HG02840 (cell line): ENCODE measurements around the gene PLCG1.

Experiments used
- ATAC-seq: cut with Tn5 transposase; IDR thresholded peaks from one replicate; pipeline ENCODE4 v1.9.1; 2021; ENCODE audit warnings: mild to moderate bottlenecking, moderate library complexity, moderate number of reproducible peaks; ENCODE audit not compliant: unreplicated experiment, low FRiP score

The PLCG1 gene

GRCh38 chr20:41176711-41177552, 39.6 kb downstream of the PLCG1 start:
- ATAC-seq, result no peak

GRCh38 chr20:41177636-41178035, 40.3 kb downstream of the PLCG1 start:
- ATAC-seq, result no peak

- no peak for ATAC-seq
Measured at GRCh38 chr20:41178495-41178894, 41.2 kb downstream of the PLCG1 start.

DNA sequence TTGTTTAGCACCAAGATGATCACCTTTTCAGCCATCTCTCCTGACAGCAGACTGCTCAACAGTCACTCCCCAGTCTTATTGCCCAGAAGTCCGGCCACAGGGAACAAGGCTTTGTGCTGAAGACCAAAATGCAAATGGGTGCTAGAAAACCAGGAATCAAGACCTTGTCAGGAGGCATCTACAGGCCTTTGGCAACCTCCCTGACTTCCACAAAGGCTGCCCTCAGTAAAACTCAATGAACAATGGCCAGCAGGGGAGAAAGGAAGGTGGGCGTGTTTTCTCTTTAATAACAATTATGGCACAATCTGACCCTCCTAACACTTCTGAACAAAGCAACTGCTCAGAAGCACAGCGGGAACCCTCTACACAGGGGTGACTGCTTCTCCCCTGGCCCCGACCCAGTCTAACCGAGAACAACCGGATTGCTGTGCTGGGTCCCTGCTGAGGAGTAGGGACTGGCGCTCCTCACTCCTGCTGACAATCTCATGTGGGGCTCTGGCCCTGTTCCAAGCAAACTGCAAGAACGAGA, 41.6 kb downstream of the PLCG1 start:
- no peak for ATAC-seq

DNA sequence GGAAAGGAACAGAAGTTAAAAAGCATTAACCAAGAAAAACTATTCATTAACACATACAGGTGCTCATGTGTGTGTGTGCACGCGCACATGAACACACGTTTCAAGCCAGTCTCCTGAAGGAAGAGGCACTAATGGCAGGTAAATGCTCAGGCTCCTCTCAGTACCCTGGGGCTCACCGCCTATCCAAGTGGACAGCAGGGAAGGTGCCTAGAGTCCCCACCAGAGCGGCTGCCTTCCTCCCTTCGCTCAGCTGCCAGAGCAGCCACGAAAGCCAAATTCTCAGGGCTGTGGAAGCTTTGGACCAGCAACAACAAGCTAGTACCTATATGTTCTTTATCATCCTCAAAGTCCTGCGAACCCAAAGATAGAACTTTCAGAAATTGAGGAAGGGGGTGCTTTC, 42.6 kb downstream of the PLCG1 start:
- ATAC-seq, result no peak

DNA sequence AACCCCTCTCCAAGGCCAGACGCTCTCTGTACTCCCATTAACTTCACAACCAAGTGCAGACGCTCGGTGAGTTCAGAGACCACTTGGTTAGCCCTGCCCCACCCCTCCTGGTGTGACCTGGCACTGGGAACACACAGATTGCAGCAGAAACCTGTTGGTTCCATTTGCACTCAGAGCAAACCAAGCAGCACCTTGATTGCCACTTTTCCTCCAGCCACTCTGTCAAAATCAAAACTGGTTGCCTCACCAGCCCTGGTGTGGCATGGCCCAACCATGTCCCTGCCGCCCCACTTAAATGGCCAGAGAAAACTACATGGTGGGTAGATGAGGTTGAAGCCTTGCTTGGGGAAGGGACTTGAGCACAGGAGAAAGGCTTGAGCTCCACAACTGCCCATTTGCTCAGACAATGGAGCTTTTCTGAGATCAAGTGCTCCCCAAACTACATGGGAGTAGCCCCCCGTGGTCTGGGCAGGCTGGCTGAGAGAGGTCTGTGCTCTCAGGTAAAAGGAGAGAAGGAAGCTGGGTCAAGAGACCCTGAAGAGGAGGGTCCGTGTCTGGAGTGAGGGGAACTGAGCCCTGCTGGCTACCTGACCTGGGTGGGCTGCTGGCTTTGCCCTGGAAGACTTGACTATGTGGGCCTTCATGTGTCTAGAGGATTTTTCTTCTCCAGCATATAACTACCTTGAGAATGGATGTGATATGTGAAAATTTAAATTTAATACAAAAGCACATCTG, 43.4 kb downstream of the PLCG1 start:
- no peak for ATAC-seq

DNA sequence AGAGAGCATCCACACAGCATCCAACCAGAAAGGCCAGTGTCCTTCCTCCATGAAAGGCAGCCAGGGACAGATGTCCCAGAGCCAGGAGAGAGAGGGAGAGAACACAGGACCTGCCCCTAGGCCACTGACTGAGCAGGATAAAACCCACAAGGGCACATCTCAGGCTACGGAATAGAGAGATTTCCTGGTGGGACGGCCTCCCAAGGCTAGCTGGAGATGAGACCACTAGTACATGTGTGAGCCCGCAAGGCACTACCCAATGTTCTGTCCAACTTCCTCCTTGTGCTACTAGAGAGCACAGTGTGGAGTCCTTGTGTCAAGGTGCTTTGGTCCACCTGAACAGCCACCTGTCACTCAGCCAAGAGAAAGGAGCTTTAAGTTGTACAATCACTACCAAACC, 44.2 kb downstream of the PLCG1 start:
- no peak for ATAC-seq

GRCh38 chr20:41182296-41183212, 45.2 kb downstream of the PLCG1 start:
- ATAC-seq, result no peak

GRCh38 chr20:41183391-41183790, 46.0 kb downstream of the PLCG1 start:
- no peak for ATAC-seq

GRCh38 chr20:41183831-41184230, 46.5 kb downstream of the PLCG1 start:
- ATAC-seq, result no peak

GRCh38 chr20:41185013-41185757, 47.8 kb downstream of the PLCG1 start:
- no peak for ATAC-seq

DNA sequence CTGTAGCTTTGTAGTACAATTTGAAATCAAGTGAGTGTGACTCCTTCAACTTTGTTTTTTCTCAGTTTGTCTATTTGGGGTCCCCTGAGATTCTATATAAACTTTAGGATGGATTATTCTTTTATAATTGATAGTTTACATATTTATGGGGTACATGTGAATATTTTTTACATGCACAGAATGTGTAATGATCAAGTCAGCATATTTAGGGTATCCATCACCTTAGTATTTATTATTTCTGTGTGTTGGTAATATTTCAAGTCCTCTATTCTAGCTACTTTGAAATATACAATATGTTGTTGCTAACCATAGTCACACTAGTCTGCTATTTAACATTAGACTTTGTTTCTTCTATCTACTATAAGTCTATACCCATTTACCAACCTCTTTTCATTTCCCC, 50.3 kb downstream of the PLCG1 start:
- no peak for ATAC-seq

- no peak for ATAC-seq
Measured at GRCh38 chr20:41191562-41192500, 54.5 kb downstream of the PLCG1 start.

DNA sequence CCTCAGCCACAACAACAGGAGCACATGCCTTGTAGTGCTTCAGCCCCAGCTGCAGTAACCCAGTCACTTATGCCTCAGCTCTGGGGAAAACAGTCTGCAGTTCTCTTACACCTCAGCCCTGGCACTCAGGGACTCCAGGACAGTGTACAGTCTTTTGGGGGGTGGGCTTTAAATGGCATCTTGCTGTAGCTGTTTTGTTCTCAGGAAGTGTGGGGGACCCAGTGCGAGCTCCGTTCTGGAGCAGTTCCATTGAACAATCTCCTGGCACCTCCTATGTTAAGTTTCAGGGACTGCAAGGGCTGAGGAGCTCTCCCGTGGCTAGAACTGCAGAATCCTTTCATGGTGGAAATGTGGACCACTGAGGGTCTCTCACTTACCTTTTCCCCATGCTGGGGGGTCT, 55.2 kb downstream of the PLCG1 start:
- ATAC-seq, result no peak

DNA sequence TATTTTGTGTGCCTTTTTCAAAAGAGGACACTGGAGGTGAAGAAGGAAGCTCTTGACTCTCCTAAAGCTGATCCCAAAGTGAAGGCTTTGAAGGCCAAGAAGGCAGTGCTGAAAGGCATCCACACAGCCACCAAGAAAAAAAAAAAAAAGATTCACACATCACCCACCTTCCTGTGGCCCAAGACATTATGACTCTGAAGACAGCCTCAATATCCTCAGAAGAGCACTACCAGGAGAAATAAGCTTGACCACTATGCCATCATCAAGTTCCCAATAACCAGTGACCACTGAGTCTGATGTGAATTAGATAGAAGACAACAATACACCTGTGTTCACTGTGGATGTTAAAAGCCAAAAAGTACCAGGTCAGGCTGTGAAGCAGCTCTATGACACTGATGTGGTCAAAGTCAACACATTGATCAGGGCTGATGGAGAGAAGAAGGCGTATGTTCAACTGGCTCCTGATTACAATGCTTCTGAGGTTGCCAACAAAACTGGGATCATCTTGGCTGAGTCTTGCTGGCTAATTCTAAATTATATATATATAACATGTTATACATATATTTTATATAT, 59.4 kb downstream of the PLCG1 start:
- no peak for ATAC-seq

DNA sequence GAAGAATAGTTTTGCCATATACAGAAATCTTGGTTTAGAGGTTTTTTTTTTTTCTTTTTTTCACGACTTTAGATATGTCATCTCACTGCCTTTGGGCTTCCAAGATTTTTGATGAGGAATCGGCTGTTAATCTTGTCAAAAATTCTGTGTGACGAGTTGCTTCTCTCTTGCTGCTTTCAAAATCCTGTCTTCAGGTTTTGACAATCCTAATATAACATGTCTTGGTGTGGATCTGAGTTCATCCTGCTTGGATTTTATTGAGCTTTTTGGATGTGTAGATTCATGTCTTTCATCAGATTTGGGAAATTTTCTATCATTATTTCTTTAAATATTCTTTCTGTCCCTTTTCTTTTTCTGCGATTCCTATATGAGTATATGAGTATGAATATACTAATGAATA, 61.1 kb downstream of the PLCG1 start:
- ATAC-seq, result no peak

GRCh38 chr20:41200446-41201202, 63.3 kb downstream of the PLCG1 start:
- ATAC-seq, result no peak

- ATAC-seq, result no peak
Measured at GRCh38 chr20:41201760-41202159, 64.4 kb downstream of the PLCG1 start.
